ENCODE results near the gene SLC38A8. TPM values are rescaled to one million over a fixed set of nuclear protein-coding genes. Genes with fewer than 3 reads are reported as not detected.

Gene SLC38A8
- total and polyA plus RNA-seq, 4 donors = 0.08 to 1.0 (median 0.32) TPM

- no peak overlapping the region for H3K9ac ChIP-seq (ENCODE audit: low read depth in 1 of 2, low read length in 2 of 2)
- TF ChIP-seq NR2F2 (IDR thresholded peaks at IDR 0.05) = no peak
- TF ChIP-seq HNF4A (conservative IDR thresholded peaks at IDR 0.05) = no peak
- TF ChIP-seq FOXA1 (IDR thresholded peaks at IDR 0.05) = no peak
- no peak for TF ChIP-seq ATF3 (IDR thresholded peaks at IDR 0.05)
- no peak for TF ChIP-seq REST (IDR thresholded peaks at IDR 0.05)
- TF ChIP-seq CTCF (IDR thresholded peaks at IDR 0.05; ENCODE audit: low read depth, low read length, missing input control) = no peak
- TF ChIP-seq FOXA2 (IDR thresholded peaks at IDR 0.05) = no peak
- TF ChIP-seq EGR1 (IDR thresholded peaks at IDR 0.05; ENCODE audit: low read depth in 2 of 2) = no peak
- no peak for TF ChIP-seq ZBTB33 (IDR thresholded peaks at IDR 0.05)
- no peak for TF ChIP-seq HNF4G (IDR thresholded peaks at IDR 0.05)
- TF ChIP-seq JUND (IDR thresholded peaks at IDR 0.05) = no peak
- no peak for TF ChIP-seq YY1 (IDR thresholded peaks at IDR 0.05)
- TF ChIP-seq RAD21 (IDR thresholded peaks at IDR 0.05) = no peak
- no peak for TF ChIP-seq TAF1 (conservative IDR thresholded peaks at IDR 0.05)
- no peak for TF ChIP-seq SP1 (IDR thresholded peaks at IDR 0.05)
- TF ChIP-seq MAX (IDR thresholded peaks at IDR 0.05) = no peak
- TF ChIP-seq RXRA (IDR thresholded peaks at IDR 0.05) = no peak
- TF ChIP-seq GABPA (IDR thresholded peaks at IDR 0.05 in 1 of 2, conservative IDR thresholded peaks at IDR 0.05 in 1 of 2) = no peak
- H3K9me3 ChIP-seq (ENCODE audit: control insufficient read depth in 4 of 4, low read length in 3 of 4) = no peaks in the 10 kb centered on the region
- H3K27me3 ChIP-seq (ENCODE audit: control insufficient read depth in 4 of 4, insufficient read depth in 4 of 4, low read length in 3 of 4) = no peaks in the 10 kb centered on the region
- DNase-seq (ENCODE audit: low spot score) = no peak
- no peaks in the 10 kb centered on the region for H3K4me1 ChIP-seq (ENCODE audit: control insufficient read depth in 4 of 4, insufficient read depth in 4 of 4, low read length in 3 of 4)
- H3K36me3 ChIP-seq (ENCODE audit: control insufficient read depth in 4 of 4, insufficient read depth in 3 of 4, low read depth in 1 of 4, low read length in 3 of 4) = peaks cover 2 to 72% (median 52%) of the 10 kb centered on the region in 4 donors
- WGBS = 81% methylated on average over 8 of the region's 8 CpGs
- no peak overlapping the region for H3K4me3 ChIP-seq (ENCODE audit: low read depth in 1 of 3, low read length in 3 of 3)
- H3K27ac ChIP-seq (ENCODE audit: low read depth in 1 of 2, low read length in 2 of 2) = no peak overlapping the region
Measured at GRCh38 chr16:84085271-84085667, 42.7 kb upstream of the SLC38A8 start.

All from liver (tissue), 9 donors.